Subcutaneous adipose tissue (tissue), 4 donors: Measurements from ENCODE around the gene GLI3. TPM values are rescaled to one million over a fixed set of nuclear protein-coding genes. Genes with fewer than 3 reads are reported as not detected.

ENCODE experiments used
- CTCF ChIP-seq: fragments of 450-650 bp; IDR thresholded peaks from one replicate; pipeline ENCODE4 v1.5.1; 2016; ENCODE audit warnings: low read depth, mild to moderate bottlenecking, control low read depth, antibody characterized with exemption, moderate library complexity
- total RNA-seq, 4 donors: library from RNA; depleted of rRNA; stranded (reverse); fragments of >200 nt; gene quantifications; one replicate each; pipeline ENCODE4 v1.1.0, GENCODE V29; 2016

GLI3 gene
- 10 to 100 TPM; 11.6 to 16.8 (median 16.3) TPM for total RNA-seq

DNA sequence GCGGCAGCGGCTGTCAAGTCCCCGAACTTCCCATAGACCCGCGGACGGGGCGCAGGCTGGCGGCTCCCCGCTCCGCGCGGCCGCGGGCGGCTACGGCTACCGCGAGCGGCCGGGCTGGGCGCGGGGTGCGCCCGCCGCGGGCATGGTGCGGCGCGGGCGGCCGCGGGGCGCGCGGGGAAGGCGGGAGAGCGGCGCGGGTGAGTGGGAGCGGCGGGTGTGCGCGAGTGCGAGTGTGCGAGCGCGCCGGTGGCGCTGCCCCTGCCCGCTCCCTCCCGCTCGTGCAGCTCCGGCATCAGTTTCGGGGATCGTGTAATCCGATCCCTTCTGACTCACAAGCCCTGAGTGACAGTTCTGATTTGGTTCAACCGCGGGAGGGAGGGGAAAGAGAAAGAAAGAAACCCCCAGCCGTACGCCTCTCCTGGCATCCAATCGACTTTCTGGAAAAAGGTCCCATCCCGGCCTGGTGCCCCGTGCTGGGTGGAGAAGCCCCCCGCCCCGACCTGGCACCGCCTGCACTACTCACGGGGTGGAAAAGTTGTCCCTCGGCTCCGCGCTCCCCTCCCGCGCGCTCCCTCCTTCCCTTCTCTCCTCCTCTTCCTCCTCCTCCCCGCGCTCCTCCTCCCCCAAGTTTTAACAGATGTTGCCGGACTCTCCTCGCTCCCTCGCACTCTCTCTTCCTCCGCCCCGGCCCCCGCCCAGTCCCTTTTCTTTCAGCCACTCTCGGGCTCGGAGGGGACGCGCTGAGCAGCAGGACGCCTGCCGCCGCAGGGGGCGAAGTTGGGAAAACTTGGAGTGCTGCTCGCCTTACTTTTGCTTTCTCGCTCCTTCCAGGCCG is at the start of gene GLI3:
Gene GLI3 (minus strand): TSS at position 234 of the 835 bp plus-strand sequence. CDS start 13,956 bp downstream, outside the sequence.
- TF ChIP-seq CTCF, result no peak

DNA sequence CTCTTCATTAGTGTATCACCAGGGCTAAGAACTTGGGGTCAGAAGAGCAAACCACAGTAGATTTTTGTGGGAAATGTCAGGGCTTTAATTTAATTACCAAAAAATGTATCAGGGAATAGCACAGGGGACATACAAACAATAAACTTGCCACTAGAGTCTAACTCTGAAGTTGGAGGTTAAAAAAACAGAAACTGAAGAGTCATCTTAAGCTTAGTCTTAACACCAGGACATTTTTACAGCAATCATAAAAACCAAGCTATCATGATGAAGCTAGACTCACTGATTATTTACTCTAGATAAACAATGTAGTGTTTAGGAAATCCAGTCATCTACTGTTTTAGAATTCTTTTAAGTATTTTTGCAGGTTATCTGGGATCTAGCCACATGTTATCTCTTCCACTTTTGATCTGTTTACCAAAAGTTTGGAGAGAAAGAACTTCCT is 48.4 kb upstream of the GLI3 start:
- no peak for TF ChIP-seq CTCF

- TF ChIP-seq CTCF, result no peak
Observed at GRCh38 chr7:42283553-42283952, 46.5 kb upstream of the GLI3 start.

- no peak for TF ChIP-seq CTCF
Observed at GRCh38 chr7:42278344-42278743, 41.3 kb upstream of the GLI3 start.

GRCh38 chr7:42274053-42274452 is 37.0 kb upstream of the GLI3 start:
- TF ChIP-seq CTCF, result no peak

GRCh38 chr7:42272793-42273665 is 36.0 kb upstream of the GLI3 start:
- no peak for TF ChIP-seq CTCF

GRCh38 chr7:42269161-42269560 is 32.2 kb upstream of the GLI3 start:
- TF ChIP-seq CTCF, result no peak
